GM21825 (cell line): Measurements from ENCODE around the gene SLC13A2.

Source experiments
- ATAC-seq: cut with Tn5 transposase; IDR thresholded peaks from one replicate; pipeline ENCODE4 v1.9.1; 2021; ENCODE audit warnings: mild to moderate bottlenecking, moderate library complexity; ENCODE audit not compliant: unreplicated experiment

SLC13A2 gene

DNA sequence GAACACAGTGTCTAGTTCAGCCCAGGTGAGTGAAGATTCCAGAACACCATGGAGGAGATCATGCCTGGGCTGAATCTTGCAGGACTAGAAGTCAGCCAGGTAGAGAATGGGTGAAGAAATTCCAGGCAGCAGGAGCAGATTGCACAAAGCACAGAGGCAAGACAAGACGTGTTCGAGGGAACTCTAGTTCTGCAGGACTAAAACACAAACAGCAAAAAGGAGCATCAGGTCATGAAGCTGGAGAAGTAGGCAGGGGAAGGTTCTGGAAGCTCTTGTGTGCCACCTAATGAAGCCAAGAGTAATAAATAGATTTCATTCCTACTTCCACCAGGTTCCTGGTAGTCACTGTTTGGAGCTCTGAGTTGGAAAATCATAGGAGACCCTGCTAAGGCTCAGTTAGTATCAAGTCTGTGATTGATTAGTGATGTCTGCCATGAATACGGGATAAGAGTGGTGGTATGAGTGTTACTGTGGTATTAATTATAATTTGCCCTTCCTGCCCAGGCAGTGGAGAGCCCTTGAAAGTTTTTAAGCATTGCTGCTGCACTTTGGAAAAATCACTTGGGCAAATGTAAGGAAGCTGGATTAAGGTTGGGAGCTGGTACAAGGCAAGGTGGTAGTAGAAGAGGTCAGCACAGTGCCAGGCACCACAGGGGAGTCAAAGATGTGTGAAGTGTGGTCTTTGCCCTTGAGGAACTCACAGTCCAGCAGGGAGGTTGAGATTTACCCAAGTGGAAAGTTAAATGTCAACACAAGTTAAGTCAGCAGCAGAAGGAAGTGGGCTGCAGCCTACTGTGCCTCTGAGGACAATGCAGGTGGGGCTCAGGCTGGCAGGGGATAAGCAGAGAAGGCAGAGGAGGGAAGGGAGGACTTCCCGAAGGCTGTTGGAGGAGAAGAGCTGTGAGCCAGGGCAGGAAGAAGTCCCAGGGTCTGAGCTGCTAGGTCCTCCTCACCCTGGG lies 19.2 kb downstream of the SLC13A2 start:
- no peak for ATAC-seq

DNA sequence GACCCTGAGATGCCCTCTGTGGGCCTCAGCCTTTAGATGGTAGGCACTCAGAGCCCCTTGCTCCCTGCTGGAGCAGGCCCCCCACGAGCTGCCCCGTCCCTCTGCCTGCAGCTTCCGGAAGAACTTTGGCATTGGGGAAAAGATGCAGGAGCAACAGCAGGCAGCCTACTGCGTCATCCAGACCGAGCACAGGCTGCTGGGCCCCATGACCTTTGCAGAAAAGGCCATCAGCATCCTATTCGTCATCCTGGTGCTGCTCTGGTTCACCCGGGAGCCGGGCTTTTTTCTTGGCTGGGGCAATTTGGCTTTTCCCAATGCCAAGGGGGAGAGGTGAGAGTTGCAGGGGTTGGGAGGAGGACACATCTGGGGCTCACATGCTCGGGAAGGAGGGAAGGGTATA lies 20.0 kb downstream of the SLC13A2 start:
- ATAC-seq, result no peak

DNA sequence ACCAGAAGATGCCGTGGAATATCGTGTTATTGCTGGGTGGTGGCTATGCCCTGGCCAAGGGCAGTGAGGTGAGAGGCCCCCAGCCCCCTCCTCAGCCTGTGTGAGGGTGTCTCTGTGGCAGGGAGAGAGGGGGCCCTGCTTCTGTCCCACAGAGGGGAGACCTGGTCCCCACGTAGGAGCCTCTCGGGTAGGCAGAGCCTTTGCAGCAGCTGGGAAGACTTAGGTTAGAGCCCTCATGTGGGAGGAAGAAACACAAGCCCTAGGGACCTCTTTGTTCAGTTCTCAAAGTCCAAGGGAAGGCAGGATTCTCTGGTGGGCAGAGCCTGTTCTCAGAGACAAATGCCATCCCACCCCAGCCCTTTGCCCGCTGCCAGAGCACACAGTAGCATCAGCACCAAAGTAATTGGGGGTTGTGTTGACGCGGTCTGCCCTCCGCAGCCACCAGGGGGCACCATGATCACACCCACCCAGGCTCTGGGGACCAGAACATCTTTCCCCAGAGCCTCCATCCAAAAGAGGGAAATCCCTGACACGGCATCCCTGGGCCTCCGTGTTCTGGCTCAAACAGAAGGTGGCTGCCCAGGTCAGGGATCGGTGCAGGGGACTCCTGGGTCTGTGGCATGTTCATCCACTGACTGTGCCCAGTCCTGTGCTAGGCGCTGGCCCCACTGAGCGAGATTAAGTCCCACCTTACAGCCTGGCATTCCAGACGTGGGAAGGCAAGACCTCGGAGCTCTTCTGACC lies 21.2 kb downstream of the SLC13A2 start:
- no peak for ATAC-seq

DNA sequence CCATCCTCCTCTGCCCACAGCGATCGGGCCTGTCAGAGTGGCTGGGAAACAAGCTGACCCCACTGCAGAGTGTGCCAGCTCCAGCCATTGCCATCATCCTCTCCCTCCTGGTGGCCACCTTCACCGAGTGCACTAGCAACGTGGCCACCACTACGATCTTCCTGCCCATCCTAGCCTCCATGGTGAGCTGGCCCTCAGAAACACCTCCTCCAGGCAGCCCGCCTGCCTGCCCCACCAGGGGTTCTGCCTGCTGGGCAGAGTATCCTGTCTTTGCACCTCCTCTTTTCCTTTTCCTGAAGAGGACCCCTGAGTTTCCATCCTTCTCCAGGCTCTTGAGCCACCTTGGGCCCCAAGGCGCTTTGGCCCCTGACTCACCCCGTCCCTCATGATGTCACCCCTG lies 22.2 kb downstream of the SLC13A2 start:
- no peak for ATAC-seq

DNA sequence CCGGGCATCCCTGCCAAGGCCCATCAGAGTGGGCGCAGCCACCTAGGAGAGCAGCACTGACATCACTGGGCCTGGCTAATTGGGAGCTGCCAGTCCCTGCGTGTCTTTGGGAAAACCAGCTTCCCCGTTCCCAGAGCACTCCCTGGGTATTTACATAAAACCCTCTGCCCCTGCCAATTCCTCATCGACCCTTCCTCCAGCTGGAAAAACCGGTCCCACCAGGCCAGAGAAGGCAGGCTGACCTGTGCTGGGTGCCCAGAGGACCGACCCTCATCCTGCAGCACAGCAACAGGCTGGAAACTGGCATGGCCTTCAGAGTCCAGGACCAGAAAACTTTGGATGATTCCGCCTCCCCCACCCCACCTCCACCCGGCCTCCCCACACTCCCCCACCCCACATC lies 24.5 kb downstream of the SLC13A2 start:
- ATAC-seq, result no peak

DNA sequence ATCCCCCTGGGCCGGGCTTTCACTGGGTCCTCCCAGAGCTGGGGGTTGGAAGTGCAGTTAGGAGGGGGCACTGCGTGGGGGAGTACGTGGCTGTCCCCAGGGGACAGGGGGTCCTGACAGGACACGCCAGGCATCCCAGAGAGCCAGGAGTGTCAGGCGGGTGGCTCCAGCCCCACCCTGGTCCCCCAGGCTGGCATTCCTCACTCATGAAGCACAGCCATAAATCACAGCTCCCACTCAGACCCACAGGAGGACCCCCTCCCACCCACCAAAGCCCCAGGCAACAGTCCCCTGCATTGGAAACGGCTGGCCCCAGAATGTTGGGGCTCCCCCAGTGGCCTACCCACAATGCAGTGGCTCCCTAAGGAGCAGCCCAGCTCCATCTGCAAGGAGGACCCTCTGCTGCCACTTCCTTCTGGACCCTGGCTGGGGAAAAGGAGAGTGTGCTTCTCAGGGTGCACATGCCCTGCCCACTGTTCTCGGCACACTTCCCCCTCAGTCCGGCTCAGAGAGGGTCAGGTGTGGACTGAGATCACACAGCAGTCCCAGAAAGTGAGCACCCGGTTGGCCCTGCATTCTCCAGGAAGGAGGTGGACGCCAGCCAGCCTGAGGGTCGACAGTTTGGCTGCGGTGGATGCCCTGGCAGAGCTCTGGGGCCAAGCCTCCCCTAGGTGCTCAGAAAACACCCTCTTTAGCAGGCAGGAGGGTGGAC lies 25.4 kb downstream of the SLC13A2 start:
- no peak for ATAC-seq

DNA sequence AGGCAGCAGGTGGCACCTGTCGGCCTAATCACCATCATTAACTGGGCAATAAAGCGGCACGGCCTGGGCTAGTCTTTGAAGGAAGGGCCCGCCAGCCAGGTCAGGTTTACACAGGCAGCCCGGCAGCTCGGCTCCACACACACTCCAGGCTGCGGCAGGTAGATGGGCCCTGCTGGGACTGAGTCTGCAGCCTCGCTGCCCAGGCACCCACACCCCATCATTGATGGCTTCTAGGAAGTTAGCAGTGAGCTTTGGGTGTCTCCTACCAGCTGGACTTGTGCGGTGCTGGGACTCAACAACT lies 25.9 kb downstream of the SLC13A2 start:
- no peak for ATAC-seq

DNA sequence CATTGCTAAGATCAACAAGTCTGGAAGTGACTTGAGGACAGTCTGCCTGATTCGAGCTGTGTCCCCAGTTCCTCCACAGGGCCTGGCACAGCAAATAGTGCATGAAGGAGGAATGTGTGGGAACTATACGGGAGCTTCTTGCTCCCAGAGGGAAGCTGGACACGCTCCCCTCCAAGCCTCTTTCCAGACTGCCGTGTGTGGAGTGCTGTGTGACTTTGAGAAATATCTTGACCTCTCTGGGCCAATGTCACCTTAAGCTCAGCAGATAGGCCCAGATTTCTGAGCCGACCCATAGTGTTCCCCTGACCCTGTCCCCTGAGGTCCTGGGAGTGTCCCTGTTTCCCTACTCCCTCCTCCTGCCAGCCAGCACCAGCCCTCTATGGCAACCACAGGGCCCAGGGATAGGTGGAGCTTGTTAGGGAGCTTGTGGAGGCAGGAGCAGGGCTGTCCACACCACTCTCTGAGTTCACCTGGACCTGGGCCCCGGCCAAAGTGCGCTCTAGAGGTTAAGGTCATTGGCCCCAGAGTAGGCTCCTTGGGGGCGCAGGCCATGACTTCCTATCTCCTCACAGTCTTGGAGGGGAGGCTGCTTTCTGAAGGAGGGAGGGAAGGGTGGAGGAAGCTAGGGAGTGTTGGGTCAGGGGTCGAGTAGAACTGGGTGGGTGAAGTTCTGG lies 26.4 kb downstream of the SLC13A2 start:
- ATAC-seq, result no peak

DNA sequence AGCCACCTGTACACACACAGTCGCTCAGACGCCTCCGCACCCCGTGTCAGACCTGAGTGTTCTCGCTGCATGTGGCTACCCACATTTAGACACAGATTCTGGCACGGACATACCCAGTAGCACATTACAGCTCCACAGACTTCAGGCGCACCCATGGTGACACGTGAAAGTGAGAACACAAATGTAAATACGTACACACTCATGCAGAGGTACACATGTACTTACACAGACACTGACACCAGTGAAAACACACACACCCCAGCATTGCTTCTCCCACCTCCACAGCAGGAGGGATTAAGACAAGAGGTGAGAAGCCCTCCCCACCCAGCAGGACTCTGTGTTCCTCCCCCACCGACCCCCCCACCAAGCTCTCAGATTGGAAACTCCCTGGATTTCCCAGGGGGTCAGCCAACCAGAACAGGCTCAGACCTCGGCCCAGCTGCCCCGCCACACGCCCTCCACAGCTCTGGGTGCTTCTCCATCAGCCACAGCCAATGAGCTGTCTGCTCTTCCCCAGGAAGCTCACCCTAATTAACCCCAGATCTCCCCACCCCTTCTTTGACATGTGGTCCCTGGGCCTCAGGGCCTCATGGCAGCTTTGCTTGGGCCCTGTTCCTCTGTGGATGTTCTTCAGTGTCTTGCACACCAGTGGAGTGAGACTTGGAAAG lies 27.4 kb downstream of the SLC13A2 start:
- ATAC-seq, result no peak

DNA sequence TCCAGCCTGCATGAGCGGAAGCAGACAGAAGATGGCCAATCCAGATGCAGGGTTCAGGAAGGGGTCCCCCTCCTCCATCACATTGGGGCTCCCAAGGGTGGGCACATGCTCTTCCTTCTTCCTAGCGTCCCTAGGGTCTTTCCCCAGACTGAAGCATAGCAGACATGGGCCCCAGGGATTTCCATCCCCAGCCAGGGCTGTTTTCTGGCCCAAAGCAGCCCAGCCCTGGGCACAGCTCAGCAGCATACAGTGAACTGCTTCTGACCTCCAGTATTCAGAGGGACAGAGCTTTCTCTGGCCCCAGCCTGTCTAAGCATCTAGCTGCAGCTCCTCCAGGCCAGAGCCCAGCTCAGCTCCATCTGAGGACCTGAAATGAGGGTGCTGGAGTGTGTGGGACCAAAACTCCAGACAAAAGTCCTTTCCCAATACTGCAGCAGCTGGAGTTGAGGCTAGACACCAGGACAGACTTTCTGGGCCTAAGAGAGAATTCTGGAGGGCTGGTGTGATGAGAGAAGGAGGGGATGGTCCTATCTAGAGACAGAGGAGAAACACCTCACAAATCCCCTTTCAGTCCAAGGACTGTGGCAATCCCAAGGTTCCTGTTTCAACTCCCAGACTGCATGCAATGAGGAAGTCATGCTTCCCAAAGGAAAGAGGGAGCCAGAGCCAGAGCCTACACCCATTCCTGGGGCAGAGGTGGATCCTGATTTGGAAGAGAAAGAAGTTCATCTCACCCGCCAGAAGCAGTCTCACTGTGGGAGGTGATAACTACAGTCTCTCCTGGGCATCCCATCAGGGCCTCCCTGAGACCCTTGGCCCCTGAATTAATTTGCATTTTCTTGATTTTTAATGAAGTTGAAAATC lies 28.2 kb downstream of the SLC13A2 start:
- no peak for ATAC-seq

DNA sequence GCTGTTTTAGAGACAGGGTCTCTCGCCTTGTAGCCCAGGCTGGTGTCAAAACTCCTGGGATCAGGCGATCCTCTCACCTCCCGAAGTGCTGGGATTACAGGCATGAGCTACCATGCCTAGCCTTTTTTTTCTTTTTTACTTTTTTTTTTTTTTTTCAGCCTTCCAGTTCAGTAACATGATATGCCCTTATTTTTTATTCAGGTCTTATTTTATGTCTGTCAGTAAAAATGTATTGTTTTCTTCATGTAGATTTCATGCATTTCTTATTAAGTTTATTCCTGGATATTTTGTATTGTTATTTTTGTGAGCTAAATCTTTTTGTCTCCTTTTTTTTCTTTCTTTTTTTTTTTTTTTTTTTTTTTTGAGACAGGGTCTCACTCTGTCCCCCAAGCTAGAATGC lies 30.0 kb downstream of the SLC13A2 start:
- ATAC-seq, result no peak

DNA sequence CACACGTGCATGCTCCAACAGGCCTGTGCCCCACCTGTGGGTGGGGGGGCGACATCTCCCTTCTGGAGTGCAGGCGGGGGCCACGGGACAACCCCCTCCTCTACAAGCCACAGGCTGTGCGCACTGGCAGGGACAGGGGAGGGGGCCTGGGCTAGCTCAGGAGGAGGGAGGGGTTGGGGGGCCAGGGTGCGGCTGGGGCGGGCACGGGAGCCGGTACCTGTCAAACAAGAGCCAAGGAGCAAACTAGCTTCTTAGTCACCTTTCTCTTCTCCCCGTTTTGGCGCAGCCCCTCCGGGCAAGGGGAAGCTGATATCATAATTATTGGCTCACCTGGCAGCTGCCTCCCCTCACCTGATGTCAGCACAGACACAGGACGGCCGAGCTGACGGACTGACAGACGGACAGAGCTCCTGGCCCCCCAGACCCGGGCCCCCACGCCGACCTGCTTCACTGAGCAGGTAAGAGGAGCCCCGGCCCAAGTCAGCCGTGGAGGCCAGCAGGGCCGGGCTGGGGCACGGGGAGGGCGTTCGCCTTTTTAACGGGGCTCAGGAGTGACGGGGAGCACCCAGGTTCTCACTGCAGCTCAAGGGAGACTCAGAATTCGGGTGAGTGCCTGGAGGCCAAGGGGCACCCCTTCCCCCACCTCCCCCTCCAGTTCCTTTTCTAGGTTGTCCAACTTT lies 32.7 kb downstream of the SLC13A2 start, which contains the start of gene FOXN1:
FOXN1 (plus strand) TSS at position 363 of the 680 bp plus-strand sequence. CDS start 17,622 bp downstream, outside the sequence.
- ATAC-seq, result no peak

DNA sequence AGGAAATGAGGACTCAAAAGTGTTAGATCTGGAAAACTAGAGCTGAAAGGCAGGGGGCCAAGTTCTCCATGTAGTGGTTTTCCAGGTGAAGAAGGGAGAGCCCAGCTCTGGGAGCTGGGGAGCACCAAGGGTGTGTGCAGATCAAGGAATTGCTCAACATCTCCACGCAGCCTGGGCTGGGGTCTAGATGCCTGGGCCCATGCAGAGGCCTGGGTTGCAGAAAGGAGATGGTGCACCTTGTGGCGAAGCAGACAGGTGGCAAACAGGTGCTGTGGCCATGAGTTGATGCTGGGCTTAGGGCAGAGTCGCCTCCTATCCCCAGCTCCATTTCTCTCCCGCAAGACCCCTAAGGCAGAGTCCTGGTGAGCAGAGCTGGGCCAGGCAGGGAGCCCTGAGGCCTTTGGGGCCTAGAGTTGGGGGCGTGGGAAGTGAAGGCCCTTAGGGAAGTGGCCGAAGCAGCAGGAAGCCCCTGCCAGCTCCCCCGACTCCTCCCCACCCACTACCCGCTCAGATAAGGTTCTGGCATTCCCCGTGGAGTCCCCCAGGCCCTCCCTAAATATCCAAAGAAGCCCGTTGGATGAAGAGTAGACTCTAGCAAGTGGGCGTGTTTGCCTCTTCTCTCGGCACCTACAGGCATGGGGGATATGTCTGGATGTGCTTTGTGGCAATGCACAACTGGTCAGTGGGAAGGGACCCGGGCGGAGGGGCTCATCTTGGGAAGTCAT lies 33.5 kb downstream of the SLC13A2 start:
- ATAC-seq, result no peak

DNA sequence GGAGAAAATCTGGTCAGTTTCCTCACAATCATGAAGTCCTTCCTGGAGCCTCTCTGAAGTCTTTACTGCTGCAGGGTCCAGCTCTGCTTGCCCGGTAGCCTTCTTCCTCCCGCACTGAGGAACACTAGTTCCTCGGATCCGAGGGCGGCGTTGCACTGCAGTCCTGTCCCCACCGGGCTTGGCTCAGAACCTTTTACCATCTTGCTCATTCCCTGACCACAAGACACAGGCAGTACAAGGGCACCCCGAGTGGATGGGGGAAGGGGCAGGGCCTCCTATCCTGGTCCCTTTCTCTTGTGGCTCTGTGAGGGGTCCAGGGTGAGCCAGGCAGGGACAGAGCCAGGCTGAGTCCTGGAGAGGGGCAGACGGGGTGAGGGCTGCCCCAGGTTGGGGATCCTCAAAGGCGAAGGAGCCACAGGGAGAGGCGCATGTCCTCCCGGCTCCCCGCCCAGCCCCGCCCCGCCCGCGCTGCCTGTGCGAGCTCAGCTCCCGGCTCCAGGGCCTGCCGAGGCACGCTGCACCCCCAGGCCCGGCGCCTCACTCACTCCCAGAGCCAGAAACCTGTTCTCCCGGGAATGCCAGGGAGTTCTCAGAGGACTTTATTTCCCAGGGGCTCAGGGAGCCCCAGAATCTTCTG lies 34.2 kb downstream of the SLC13A2 start:
- no peak for ATAC-seq

DNA sequence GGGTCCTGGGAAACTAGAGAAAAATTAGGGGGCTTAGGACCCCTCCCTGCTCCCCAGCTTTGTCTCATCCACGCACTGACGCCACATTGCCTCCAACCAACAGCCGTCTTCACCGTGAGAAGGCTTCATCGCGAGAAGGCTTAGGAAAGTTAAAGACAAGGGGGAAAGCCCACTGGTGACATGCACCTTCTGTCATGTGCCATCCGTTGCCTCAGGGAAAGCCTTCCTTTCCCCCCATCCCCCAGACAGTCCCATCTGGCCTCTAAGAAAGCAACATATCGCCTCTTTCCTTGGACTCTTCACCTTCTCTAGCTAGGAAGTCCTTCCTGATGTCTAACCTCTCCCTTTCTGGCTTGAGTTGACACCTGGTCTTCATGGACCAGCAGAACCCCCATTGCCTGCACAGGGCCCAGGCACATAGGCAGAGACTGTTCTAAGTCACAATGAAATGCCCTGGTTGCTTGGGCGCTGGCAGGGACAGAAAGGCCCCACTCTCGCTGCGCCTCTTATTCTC lies 34.8 kb downstream of the SLC13A2 start:
- ATAC-seq, result no peak

DNA sequence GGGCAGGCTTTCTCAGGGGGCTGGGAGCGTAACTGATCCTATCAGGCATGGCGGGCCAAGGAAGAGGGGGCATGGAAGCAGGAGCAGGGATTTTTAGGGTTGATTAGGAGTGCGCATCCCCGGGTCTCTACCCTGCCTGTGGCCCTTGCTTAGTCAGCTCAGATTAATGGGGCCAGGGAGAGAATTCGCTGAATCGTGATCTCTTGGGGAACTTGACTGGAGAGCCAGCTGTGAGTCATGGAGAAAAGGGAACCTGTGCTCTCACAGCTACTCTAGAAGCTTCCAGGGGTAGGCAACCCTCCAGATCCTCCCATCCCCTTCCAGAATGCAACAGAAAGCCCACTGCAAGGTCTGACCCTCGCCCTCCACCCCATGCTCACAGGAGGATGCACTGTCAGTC lies 36.3 kb downstream of the SLC13A2 start:
- ATAC-seq, result no peak

DNA sequence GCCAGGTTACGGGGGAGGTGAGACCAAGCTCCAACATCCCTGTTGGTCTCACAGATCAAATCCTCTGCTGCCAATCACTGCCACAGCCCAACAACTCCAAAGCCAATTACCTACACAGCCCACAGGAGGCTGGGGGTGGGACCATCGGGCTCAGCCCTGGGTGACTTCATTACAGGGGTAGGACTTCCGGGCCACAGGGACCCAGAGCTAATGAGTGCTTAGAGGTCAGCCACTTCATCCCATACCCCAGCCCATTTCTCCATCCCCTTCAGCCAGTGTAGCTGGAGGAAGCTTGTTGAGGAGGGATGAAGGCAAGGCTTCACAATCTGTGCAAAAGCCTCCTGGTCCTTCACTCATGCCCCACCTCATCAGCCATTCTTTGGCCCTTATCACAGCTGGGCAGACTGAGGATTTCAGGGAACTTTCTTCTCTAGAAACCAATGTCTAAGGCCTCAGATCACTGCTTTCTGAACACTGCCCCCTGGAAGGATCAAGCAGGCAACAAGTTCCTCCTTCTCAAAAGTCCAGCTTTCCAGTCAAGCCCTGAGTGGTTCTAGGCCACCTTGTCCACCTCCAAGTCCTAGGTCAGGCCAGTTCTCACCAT lies 38.5 kb downstream of the SLC13A2 start:
- ATAC-seq, result no peak
